Cortex of kidney (tissue), 1 donor: ENCODE data around the gene PSORS1C1.
"Not testable (repeated sequence)": the region's sequence is repeated elsewhere in the genome, so short reads cannot be mapped to it uniquely, and the experiment has no call there.

ENCODE experiments used
- DNase-seq: peaks from one replicate; lab custom pipeline; 2025; lab: John Stamatoyannopoulos, UW

PSORS1C1 gene, protein sequence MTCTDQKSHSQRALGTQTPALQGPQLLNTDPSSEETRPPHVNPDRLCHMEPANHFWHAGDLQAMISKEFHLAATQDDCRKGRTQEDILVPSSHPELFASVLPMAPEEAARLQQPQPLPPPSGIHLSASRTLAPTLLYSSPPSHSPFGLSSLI

DNA sequence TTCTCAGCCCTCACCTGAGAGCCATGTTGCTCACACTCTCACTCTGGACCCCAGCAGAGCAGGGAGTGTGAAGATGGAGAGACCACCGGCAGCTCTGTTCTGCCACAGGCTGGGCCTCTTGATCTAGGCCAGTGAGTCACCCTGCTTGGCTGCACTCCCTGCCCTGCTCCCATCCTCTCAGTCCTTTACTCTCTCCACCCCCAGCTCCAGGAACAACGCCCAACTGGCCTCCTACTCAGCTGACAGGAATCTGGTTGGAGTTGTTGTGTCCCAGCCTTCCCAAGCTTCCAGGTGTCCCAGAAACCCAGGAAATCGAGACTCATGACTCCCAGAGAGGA, at the start of gene PSORS1C1:
Gene PSORS1C1 (plus strand): TSS at position 260 of the 338 bp plus-strand sequence. CDS start 14,833 bp downstream, outside the sequence.
- DNase-seq, result no peak

DNA sequence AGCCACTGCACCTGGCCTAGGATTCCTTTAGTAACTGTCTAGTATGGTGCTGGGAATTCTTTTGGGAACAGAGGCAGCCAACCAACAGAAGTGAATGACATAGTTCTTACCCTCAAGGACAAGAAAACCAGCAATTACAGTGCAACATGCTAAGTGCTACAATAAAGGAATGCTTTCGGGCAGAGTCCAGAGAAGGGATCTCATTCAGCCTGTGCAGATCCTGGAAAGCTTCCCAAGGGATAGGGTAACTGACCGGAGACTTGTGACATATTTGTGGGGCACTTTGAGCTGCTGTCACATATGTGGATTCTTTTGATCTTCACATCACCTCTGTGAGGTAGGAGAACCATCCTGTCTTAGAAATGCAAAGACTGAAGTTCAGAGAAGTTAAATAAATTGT, 49.0 kb upstream of the PSORS1C1 start:
- DNase-seq, result no peak

DNA sequence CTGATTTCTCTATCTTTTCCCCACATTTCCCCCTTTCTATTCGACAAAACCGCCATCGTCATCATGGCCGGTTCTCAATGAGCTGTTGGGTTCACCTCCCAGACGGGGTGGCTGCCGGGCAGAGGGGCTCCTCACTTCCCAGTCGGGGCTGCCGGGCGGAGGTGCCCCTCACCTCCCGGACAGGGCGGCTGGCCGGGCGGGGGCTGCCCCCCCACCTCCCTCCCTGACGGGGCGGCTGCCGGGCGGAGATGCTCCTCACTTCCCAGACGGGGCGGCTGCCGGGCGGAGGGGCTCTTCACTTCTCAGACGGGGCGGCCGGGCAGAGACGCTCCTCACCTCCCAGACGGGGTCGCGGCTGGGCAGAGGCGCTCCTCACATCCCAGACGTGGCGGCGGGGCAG, 47.6 kb upstream of the PSORS1C1 start:
- DNase-seq, result not testable (repeated sequence)

DNA sequence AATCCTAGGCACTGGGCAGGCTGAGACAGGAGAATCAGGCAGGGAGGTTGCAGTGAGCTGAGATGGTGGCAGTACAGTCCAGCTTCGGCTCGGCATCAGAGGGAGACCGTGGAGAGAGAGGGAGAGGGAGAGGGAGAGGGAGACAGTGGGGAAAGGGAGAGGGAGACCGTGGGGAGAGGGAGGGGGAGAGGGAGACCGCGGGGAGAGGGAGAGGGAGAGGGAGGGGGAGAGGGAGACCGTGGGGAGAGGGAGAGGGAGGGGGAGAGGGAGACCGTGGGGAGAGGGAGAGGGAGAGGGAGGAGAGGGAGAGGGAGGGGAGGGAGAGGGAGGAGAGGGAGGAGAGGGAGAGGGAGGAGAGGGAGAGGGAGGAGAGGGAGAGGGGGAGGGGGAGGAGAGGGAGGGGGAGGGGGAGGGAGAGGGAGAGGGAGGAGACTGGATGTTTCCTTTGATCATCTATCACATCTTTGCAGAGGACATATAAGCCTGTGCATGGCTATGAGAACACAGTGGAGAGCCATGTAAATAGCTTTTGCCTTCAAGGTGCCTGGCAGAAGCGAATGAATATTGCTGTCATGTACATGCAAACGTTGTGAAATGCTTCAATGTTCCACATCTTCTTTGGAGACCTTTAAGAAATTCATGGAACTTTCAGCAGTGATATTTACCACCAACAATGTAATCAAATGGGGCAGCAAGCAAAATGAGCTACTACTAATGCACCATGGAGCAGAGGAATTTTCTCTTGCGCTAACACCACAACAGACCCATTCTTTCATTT, 46.5 kb upstream of the PSORS1C1 start:
- DNase-seq, result not testable (repeated sequence)

DNA sequence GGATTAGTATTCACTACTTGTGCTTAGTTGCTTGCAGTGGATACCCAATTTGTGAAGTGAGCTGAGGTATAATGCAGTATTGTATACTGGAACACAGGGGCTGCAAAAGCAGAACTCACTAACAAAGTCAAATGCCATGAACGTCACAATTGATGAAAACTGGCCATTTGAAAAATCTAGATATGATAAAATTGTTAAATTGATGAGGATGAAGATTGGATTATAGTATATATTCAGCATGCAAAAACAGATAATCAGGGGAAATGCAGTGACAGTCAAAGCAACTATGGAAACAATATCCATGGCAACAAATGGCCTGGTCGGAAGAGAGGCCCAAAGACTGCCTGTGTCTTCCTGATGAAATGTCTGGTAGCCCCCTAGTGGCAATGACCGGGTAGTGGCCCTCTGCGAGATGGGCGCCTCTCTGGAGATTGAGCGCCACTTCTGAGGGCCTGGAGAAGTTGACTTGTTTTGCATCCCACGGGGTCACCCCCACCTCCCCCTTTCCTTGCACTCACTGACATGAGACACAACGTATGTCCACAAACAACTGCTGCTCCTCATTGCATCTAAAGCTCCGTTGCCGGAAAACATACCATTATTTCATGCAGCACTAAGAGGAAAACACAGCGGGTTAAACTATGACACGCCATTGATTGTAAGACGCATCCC, 45.8 kb upstream of the PSORS1C1 start:
- no peak for DNase-seq

DNA sequence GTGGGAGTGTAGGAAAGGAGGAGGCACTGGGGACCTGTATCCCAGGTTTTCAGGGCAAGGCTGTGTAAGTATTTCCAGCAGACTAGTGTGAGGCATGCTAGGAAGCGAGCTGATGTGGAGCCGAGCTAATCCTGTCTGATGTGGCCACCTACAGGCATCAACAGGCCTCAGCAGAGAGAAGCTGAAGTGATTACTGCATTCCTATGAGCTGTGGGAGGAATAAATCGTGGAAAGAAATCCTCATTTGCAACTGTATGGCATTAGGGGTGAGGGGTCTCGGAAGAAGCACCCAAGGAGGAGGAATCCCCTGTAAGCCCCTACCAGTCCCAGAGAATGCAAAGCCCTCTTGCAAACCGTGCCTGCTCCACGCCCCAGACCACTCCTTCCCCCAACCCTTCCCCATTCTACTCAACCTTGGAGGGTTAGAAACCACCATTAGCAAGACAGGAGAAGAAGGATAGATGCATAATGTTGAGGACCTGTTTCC, 43.8 kb upstream of the PSORS1C1 start:
- no peak for DNase-seq

DNA sequence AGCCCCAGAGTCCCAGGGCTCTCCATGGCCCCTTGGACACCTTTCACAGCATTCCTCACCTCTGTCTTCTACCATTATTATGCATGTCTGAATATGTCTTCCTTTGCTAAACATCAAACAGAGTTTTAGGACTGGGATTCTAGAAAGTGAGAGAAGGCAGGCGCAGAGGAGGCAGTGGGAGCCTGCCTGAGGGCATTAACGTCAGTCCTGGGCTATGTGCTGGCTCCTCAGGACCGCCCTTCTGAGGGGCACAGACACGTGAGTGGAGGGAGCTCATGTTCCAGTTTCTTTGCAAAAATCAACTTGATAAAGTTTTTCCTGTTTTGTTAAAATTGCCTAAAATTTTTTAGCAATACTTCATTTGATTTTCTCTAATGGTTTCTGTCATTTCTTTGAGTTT, 40.2 kb upstream of the PSORS1C1 start:
- no peak for DNase-seq

DNA sequence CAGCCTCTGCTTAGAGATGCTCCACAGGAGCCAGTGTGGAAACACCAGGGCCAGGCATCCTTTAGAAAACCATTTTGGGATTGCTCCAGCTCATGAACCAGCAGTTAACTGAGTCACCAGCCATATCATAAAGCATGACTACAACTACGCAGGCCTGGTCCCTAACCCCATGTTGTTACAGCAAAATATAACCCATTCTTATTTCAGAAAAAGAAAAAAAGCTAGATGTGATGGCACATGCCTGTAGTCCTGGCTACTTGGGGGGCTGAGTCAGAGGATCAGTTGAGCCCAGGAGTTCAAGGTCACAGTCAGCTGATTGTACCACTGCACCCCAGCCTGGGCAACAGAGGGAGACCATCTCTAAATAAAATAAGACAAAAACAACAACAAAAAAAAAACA, 39.1 kb upstream of the PSORS1C1 start:
- no peak for DNase-seq

DNA sequence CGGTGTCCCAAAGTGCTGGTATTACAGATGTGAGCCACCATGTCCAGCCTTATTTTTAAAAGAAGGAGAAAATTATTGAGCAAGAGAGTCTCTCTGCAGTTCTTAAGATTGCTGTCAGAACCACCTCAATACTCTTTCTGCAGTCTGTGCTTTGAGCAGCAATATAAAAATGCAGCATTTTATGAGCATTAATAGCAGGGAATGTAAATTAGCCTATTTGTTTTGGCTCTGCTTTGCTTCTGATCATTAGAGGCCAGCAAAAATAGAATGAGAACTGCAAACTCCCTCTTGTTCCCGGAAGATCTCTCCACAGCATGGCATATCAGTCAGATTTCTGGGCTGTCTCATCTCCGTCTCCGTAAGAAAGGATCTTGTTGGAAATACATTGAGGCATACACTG, 38.0 kb upstream of the PSORS1C1 start:
- DNase-seq, result no peak

DNA sequence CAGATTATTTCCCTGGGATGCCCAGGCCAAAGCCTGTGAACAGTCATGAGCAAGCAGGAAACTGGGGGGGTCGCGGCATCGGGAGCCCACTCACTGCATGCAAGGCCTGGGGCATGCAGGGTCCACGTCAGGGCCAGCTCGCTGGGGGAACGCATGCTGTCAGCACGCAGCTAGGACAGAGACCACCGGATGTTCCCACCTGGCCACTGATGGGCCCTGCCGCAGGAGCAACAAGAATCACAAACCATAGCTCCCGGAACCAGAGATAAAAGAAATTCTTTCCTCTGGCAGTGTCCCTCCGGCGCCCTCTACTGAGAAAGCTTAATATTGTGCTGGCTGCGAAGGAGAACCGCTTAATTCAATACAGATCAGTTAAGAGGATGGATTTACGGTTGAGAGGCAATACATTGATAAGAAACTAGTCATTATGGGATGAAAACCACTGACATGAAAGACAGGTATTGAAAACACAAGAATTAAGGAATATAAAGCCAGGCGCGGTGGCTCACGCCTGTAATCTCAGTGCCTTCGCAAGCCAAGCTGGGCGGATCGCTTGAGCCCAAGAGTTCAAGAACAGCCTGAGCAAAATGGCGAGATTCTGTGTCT, 34.8 kb upstream of the PSORS1C1 start:
- DNase-seq, result no peak

DNA sequence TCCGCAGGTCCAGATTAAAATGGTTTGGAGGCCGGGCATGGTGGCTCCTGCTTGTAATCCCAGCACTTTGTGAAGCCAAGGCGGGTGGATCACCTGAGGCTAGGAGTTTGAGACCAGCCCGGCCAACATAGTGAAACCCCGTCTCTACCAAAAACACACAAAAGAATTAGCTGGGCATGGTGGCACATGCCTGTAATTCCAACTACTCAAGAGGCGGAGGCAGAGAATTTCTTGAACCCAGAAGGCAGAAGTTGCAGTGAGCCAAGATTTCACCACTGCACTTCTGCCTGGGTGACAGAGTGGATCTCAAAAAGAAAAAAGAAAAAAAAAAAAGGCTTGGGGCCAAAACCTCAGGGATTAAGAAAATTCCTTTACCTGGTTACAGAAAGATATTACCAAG, 32.7 kb upstream of the PSORS1C1 start:
- no peak for DNase-seq

DNA sequence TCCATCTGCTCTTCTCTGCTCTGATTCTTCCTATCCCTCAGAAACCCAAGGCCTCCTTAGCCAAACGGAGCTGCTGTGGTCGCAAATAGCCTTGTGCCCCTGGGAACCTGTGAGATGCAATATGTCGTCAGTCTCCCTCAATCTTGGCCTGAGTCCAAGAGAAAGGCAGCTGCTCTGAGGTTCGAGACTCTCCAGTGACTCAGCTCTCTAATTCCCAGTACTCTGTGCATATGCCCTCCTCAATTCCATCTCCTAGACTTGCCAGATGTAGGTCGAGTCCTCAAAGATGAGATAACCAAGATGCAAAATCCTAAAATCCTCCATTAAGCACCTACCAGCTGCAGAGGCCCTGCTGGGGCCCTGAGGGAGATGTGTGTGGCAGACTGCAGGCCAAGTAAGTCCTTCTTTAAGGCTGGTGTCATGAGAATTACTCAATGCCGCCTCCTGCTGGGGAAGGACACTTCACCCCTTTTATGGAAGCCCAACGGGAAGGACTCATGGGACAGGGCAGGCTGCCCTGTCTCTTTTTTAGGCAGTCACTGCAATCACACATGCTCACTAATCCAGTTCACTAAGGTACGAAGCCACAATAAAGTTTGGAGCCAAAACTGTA, 30.8 kb upstream of the PSORS1C1 start:
- DNase-seq, result no peak

DNA sequence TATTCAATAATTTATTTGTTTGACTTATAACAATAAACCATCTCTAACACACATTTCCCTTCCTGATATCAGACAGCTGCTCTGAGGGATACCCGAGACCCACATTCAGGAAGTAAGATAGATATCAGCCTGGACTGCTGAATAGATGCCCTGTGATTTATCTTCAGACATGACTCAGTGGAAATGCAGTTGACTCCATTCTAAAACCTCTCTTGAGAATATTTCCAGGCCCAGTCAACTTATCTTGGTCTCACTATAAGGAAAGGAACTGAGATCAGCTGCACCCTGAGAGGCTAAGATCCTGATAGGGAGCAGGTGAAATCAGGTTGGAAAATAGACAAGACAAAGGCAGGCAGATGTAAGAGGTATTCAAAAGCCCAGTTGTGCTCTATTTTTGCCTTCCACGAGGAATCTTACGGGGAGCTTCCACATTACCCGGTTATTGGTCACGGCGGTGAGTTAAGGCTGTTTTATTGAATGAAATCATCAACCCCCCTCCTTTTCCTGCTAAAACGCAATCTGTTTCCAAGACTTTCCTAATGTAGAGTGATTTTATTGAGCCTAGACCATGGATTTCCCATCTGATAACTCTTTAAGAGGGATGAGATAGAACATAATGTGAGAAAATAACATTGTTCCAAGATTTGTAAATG, 27.7 kb upstream of the PSORS1C1 start:
- no peak for DNase-seq

DNA sequence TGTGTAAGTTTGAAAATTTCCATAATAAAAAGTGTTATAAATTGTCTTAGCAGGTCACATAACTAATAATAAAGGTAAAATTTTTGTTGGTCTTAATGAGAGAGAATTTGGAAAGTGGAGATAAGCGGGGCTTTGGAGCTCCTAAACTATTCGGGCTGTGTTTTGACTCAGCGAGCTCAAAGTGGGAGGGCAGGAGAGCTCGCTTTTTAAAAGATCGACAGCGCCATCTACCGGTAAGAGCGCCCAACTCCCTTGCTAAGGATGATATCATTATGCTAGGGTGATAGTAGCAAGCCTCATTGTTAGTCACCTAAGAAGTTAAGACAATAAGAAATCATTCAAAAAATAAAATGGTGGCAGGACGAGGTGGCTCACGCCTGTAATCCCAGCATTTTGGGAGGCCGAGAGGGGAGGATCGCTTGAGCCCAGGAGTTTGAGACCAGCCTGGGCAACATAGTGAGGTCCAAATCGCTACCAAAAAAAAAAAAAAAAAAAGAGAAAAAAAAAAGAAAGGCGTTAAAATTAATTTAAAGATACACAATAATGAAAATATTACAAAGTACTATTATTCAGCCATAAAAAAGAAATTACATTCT, 27.0 kb upstream of the PSORS1C1 start:
- no peak for DNase-seq

DNA sequence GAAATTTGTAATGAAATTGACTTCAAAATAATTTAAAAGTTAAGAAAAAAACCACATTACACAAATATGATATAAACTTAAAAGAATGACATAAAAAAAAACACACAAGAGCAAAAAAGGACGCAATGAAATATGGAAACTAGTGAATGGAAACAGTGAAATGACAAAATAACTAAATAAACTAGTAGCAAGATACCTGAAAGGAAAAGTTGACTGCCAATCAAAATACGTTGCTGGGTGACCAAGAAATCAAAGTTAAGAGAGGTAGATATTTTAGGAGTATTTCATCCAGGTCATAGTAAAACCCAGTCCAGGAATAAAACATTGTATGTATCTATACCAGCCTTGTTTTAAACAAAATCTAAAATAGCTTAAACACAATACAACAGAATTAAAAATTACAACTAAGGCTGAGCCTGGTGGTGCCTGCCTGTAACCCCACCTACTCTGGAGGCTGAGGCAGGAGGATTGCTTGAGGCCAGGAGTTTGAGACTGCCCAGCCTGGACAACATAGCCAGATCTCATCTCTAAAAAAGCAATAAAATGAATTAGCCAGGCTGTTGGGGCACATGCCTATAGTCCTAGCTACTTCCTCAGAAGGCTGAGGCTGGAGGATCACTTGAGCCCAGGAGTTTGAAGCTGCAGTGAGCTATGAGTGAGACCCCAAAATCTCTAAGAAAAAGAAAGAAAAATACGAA, 24.2 kb upstream of the PSORS1C1 start:
- DNase-seq, result no peak

DNA sequence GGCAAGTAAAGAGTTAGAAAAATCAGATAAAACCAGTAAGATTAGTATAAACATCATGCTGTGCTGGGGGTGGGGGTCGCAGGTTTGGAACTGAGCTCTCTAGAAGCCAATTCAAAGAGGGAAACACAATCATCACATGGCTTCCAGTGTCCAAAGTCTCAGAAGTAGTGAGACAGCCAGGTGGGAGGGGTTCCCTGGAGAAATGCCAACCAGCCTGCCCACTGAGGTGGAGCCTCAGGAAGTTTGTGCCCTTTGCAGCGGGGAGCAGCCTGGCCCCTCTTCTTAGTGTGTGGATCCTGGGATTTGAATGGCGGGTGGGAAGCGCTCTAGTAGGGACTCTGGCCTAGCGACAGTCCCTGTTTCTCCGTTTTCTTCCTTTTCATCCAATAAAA, 23.6 kb upstream of the PSORS1C1 start:
- DNase-seq, result no peak

DNA sequence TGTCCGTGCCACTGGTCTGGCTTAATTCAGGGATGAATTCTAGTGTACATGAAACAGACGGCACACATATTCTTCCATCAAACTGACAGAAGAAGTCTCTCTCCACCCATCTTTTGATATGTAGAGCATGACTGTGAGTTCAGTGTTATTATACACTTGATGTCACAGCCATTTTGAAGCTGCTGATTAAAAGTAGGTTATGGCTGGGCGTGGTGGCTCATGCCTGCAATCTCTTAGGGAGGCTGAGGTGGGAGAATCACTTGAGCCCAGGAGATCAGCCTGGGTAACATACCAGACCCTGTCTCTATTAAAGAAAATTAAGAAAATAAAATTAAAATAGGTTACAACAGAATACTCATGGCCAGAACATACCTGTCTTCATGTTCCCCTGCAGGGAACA, 22.9 kb upstream of the PSORS1C1 start:
- DNase-seq, result no peak

DNA sequence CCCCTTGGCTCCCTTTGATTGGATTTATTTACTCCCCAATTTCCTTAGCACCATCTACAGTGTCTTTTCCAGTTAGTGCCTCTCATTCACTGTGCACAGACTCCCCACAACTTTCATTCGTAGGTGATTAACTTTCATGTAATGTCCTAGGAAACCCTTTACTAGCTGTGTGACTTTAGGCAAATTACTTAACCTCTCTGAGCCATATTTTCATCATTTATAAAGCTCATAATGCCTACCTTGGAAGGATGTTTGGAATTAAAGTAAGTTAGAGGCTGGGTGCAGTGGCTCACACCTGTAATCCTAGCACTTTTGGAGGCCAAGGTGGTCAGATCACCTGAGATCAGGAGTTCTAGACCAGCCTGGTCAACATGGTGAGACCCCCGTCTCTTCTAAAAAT, 22.4 kb upstream of the PSORS1C1 start:
- DNase-seq, result no peak

DNA sequence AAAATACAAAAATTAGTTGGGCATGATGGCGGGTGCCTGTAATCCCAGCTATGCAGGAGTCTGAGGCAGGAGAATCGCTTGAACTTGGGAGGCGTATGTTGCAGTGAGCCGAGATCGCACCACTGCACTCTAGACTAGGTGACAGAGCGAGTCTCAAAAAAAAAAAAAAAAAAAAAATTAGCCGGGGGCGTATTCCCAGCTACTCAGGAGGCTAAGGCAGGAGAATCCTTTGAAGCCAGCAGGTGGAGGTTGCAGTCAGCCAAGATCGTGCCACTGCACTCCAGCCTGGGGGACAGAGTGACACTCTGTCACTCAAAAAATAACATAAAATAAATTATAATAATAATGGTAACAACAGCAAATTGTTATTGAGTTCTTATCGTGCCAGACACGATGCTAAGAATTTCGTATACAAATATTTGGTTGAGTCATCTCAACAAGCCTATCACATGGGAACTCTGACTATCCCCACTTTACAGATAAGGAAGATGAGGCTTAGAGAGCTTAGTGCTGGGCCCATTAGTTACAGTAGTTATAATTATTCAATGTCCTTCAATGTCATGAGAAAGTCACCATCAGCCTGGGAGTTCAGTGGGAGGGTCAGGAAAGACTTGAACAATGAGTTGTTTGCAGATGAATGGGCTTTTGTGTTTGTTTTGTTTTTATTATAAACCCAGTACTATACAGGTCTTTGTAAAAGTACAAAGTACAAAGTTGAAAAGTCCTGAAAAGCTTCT, 21.7 kb upstream of the PSORS1C1 start:
- no peak for DNase-seq

DNA sequence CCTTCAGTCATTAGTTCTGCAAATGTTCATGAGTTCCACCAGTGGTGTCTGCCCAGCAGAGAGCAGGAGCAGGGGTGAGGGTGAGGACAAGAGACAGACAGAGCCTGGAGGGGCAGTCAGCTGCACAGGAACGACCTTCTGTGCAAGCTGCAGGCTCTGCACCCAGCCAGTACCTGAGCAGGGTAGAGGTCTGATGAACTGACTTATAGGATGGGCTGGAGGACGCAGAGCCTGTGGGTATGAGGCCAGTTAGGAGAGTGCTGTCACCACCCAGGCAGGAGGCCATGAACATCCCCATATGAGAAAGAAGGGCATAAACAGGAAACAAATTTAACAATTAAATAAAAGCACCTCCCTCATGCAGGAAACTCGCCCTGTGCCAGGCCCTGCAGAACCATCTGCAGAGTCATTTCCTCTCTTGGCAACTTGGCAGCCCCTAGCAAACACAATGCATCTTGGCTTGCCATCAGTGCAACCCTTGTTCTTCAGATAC, 20.2 kb upstream of the PSORS1C1 start:
- no peak for DNase-seq
